Measurements from ENCODE around the gene RAB27B. TPM values are rescaled to one million over a fixed set of nuclear protein-coding genes. Genes with fewer than 3 reads are reported as not detected.

RAB27B gene
- total RNA-seq, 1 donor = 6.5 TPM

- DNase-seq (ENCODE audit: low read depth) = no peak
- no peak for TF ChIP-seq CTCF (IDR thresholded peaks at IDR 0.05; ENCODE audit: insufficient read depth, low read depth, low read length)
- no peak overlapping the region for H3K4me3 ChIP-seq (ENCODE audit: low read depth, low read length)
Measured at GRCh38 chr18:54928236-54928635, 100.0 kb downstream of the RAB27B start.

GRCh38 chr18:54931152-54931551 is 102.9 kb downstream of the RAB27B start:
- H3K4me3 ChIP-seq (ENCODE audit: low read depth, low read length) = no peak overlapping the region
- DNase-seq (ENCODE audit: low read depth) = no peak
- TF ChIP-seq CTCF (IDR thresholded peaks at IDR 0.05; ENCODE audit: insufficient read depth, low read depth, low read length) = no peak

- DNase-seq (ENCODE audit: low read depth) = no peak
- H3K4me3 ChIP-seq (ENCODE audit: low read depth, low read length) = no peak overlapping the region
- TF ChIP-seq CTCF (IDR thresholded peaks at IDR 0.05; ENCODE audit: insufficient read depth, low read depth, low read length) = no peak
Measured at GRCh38 chr18:54932472-54932871, 104.2 kb downstream of the RAB27B start.

- TF ChIP-seq CTCF (IDR thresholded peaks at IDR 0.05; ENCODE audit: insufficient read depth, low read depth, low read length) = no peak
- no peak overlapping the region for H3K4me3 ChIP-seq (ENCODE audit: low read depth, low read length)
- DNase-seq (ENCODE audit: low read depth) = no peak
Measured at GRCh38 chr18:54938506-54938905, 110.2 kb downstream of the RAB27B start.

GRCh38 chr18:54939361-54939917 is 111.2 kb downstream of the RAB27B start:
- TF ChIP-seq CTCF (IDR thresholded peaks at IDR 0.05; ENCODE audit: insufficient read depth, low read depth, low read length) = no peak
- H3K4me3 ChIP-seq (ENCODE audit: low read depth, low read length) = no peak overlapping the region
- peak; percentile 56 for DNase-seq (ENCODE audit: low read depth)

- no peak for TF ChIP-seq CTCF (IDR thresholded peaks at IDR 0.05; ENCODE audit: insufficient read depth, low read depth, low read length)
- no peak overlapping the region for H3K4me3 ChIP-seq (ENCODE audit: low read depth, low read length)
- no peak for DNase-seq (ENCODE audit: low read depth)
Measured at GRCh38 chr18:54942144-54942543, 113.9 kb downstream of the RAB27B start.

GRCh38 chr18:54942569-54942968 is 114.3 kb downstream of the RAB27B start:
- no peak for DNase-seq (ENCODE audit: low read depth)

More at GRCh38 chr18:54942569-54942968, 114.3 kb downstream of the RAB27B start:
- TF ChIP-seq CTCF (IDR thresholded peaks at IDR 0.05; ENCODE audit: insufficient read depth, low read depth, low read length) = no peak
- no peak overlapping the region for H3K4me3 ChIP-seq (ENCODE audit: low read depth, low read length)
